Embryonic facial prominence (tissue), 1 donor: ENCODE results near the gene NDUFA11.

Source experiments
- DNase-seq: peaks from one replicate; pipeline ENCODE4 v3.0.0-alpha.2; 2016; ENCODE audit errors: extremely low spot score

The NDUFA11 gene

GRCh38 chr19:5903624-5904351 lies at the start of gene NDUFA11:
Gene NDUFA11 (minus strand): TSS chr19:5903790. CDS start chr19:5903708, 82 bp downstream.
- peak; percentile 90 for DNase-seq

GRCh38 chr19:5953030-5953589 lies 49.5 kb upstream of the NDUFA11 start:
- DNase-seq = no peak

DNA sequence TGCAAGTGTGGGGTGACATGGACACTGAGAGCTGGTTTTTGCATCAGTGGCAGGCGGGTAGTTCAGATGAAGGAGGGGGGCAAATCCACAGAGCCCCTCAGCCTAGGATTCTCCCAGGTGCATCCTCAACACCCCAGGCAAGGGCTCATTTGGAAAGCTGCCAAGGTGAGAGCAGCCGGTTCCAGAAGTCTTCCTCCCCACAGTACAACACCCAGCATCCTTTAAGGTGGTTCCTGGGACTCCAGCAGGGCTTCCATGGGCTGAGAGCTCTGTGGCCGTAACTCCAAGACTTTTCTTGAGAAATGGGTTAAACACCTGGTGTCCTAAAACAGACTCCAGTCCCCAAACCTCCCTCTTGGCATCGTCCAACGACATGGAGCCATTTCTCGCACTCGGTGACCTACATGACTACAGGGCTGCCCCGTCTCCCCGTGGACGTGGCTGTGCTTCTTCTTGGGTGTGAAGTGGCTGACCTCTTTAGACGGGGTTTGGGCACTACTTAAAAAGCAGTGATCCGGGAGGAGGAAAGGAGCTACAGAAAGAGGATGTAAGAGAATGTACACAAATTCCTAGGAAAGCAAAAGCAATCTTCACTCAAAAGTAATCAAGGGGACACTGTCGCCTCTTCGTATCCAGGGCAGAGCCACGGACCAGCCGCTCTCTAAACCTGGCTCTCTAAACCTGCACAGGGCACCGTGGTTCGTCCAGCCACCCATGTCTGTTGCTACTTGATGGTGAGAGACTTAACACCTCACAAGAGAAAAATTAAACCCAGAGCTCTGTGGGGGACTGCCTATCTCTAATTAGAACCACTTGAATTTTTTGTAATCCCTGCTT lies 48.8 kb upstream of the NDUFA11 start:
- DNase-seq = no peak

GRCh38 chr19:5951338-5951861 lies 47.8 kb upstream of the NDUFA11 start:
- DNase-seq = no peak

GRCh38 chr19:5950741-5951140 lies 47.2 kb upstream of the NDUFA11 start:
- DNase-seq = no peak

- DNase-seq = no peak
Measured at GRCh38 chr19:5949792-5950305, 46.3 kb upstream of the NDUFA11 start.

DNA sequence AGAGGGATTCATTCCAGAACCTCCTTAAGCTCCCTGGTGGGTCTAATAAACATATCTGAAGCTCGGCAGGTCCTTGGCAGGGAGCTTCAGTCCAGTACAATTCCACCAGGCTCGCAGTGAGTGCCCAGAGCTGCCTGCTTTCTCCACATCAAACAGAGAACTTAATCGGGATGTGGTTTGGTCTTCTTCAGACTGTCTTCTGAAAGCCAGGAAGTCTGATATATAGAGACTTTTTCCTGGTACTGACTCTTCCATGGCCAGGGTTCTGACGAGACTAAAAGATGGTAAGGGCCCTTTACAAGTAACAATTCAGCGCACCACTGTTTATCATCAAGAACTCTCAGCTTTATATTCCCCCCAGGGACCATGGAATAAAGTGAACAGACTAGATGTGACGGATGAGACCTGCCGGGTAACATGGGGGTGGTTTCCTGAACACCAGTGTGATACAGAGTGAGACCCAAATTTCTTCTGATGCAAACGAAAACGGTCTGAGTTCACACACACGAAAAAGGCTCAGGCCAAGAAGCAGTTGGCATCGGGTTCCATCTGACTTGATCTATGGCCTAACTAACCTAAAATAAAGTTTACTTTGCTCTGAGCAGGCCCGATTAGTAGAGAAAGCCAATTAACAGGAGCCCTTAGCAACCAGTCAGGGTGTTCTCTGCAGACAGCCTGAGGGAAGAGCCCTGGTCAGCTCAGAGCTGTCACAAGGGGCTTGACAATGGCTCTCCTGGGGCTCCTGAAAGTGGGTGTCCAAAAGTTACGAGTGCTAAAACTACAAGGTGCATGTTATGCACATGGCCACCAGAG lies 45.4 kb upstream of the NDUFA11 start:
- no peak for DNase-seq

DNA sequence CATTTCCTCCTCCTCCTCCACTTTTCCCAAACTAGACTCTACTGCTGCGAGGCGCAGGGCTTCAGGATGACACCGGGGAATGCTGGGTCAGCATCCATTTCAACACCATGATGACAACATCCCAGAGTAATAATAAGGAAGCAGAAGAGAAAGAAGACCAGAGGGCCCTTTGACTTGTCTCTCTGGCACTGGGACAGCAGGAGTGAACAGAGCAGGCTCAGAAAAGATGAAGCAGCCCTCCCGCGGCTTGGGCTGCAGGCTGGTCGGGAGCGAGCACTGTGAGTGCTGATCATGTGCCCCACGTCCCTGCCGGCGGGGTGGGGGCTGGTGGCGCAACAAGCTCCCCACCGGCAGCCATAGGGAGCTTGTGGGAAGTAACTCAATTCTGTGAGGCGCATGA lies 43.8 kb upstream of the NDUFA11 start:
- DNase-seq = no peak

GRCh38 chr19:5943623-5944022 lies 40.0 kb upstream of the NDUFA11 start:
- DNase-seq = no peak

GRCh38 chr19:5943045-5943444 lies 39.5 kb upstream of the NDUFA11 start:
- DNase-seq = no peak

DNA sequence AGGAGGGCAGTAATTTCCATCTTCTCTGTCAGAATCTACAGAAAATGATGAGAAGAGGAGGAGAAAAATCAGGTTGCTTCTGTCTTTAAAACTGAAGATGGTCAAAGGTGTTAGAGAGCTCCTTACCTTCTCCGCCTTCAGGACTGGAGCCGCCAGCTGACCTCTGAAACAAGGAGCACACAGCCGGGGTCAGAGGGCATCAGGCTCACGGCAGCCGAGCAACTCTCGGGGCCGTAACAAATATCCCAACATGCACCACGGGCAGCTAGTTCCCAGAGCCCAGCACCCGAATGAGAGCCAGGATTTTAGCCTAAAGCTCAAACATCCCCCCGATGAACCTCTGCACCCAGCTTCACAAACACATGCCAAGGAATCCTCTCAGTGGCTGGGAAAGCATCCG lies 38.1 kb upstream of the NDUFA11 start:
- DNase-seq = no peak

- DNase-seq = no peak
Measured at GRCh38 chr19:5940260-5941208, 36.9 kb upstream of the NDUFA11 start.

GRCh38 chr19:5937550-5937949 lies 34.0 kb upstream of the NDUFA11 start:
- DNase-seq = no peak

GRCh38 chr19:5936292-5936592 lies 32.7 kb upstream of the NDUFA11 start:
- no peak for DNase-seq

DNA sequence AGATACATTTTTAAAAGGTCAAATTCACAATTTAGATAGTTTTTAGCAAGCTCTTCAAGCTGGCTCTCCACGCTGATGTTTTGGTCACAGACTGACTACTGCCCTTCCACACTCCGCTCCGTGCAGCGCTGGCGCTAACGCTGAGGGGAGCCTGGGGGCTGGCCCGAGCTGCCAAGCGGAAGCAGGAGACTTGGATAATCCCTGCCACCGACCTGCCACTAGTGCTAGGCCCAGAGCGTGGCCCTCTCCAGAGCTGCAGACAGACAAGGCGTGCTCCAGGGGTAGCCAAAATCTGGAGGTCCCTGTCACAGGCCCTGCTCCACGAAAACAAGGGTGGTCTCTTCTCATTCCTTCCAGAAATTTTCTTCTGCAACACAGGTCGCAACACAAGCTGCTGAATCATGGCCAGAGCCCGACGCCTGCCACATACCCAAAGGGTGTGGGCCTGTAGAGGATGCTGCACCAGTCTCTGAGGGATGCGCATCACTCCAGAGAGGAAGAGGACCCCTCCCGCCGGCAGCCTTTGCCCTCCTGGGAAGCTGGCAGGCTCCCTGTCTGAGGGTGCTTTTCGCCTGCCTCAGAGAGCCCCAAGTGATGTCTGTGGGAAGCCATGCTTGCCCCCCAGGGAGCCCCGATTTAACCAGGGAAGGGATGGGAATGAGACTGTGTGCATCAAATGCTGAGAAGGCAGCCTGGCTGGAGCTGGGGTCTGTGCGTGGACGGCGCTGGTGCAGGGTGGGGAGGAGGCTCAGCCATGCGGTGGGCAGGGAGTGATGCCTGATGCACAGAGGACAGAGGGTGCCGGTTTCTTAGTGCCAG lies 32.1 kb upstream of the NDUFA11 start:
- no peak for DNase-seq

DNA sequence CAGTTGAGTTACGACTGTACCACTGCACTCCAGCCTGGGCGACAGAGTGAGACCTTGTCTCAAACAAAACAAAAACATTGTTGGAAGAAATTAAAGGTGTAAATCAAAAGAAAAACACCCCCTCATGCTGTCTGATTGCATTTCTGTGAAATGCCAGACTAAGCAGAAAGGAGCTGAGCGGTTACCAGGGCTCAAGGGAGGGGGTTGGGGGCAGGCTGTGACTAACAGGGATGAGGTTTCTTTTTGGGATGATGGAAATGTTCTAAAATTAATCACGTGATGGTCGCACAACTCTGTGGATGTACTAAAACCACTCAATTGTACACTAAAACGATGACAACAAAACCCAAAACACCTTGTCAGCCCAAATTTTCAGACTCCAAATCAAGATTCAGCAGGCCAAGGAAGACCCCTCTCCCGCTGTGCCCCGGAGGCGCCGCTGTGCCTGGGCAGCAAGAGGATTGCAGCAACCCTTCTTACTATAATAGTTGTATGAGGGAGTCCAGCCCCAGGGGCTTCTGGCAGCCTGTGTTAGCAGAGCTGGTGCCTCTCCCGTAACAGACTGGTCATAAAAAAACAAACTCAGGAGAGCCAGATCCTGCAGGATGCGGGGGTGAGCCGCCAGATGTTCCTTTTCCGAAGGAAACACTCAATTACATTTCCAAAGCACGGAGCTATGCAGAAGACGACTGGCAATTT lies 31.3 kb upstream of the NDUFA11 start:
- DNase-seq = peak; percentile 18

DNA sequence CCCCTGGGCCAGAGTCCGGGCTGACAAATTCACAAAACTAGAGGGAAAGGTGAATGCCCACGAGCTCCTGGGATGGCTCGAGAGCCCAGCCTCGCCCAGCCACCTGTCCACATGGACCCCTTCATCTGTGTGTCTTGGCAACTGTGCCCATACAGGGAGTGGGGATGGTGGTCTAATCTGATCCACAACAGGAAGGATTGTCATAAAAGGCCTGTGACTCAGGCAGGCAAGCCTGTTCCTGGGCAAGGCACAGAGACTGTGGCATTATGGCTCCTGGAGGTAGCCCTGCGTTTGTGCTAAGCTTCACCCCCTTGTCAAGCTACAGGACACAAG lies 30.4 kb upstream of the NDUFA11 start:
- DNase-seq = no peak

GRCh38 chr19:5933391-5934068 lies 29.9 kb upstream of the NDUFA11 start:
- no peak for DNase-seq
